HG03095 (cell line): ENCODE data around the gene IFITM10.
"Not testable (repeated sequence)": the region's sequence is repeated elsewhere in the genome, so short reads cannot be mapped to it uniquely, and the experiment has no call there.

Experiments
- ATAC-seq: cut with Tn5 transposase; IDR thresholded peaks from one replicate; pipeline ENCODE4 v1.9.1; 2021; ENCODE audit warnings: moderate library complexity; ENCODE audit not compliant: unreplicated experiment

IFITM10 gene

DNA sequence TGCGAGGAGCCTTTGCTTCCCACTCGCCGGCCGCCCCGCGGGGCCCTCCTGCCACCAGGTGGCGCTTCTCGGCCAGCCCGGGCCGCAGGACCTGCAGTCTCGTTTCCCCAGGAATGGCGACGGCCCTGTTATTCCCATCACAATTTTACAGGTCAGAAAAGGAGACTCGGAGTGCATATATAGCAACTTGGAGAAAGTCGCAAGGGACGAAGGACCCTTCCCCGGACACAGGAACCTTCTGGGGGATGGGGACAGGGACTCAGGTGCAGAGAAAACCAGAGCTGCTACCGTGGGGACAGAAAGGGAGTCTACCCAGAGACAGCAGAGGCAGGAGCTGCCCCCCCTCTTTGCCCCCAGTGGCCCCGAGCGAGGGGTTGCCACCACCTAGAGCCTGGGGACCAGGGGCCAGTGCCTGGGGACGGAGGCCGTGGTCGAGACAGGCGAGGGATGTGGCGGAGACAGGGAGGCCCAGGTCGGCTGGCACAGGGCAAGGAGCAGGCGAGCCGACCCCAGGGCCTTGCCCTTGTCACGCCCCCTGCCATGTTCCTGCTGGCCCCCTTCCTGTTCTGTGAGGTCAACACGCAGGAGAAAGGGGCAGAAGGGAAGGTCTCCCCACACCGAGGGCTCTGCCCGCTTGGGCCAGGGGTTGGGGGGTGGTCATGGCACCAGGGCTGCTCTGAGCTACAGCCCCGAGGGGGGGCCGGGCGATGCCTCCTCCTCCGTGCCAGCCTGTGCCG lies 56.9 kb downstream of the IFITM10 start:
- ATAC-seq, result no peak

DNA sequence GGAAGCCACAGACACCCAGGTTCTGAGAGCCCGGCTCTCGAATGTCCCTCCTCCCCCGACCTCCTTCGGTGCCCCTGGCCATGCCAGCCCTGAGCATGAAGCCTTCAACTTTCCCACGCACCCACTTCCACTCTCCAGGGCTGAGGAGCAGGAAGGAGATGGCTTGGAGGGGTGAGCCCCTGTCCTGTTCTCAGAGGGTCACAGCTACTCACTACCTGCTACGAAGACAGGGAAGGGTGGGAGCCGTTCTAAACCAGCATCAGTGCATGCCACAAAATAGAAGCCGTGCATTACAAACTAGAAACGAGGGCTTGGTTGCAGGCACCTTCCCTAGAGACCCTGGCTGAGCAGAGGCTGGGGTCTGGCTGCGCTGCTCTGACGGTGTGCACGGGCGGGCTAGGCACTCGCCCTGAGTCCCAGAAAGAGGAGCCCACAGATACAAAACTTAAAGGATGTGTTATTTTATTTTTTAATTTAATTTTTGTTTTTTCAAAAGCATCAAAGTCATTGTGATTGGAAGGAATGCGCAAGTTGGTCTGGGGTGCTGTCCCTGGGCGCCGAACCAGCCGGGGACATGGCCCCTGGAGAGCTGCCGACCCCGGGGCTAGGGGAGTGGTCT lies 57.6 kb downstream of the IFITM10 start:
- no peak for ATAC-seq

DNA sequence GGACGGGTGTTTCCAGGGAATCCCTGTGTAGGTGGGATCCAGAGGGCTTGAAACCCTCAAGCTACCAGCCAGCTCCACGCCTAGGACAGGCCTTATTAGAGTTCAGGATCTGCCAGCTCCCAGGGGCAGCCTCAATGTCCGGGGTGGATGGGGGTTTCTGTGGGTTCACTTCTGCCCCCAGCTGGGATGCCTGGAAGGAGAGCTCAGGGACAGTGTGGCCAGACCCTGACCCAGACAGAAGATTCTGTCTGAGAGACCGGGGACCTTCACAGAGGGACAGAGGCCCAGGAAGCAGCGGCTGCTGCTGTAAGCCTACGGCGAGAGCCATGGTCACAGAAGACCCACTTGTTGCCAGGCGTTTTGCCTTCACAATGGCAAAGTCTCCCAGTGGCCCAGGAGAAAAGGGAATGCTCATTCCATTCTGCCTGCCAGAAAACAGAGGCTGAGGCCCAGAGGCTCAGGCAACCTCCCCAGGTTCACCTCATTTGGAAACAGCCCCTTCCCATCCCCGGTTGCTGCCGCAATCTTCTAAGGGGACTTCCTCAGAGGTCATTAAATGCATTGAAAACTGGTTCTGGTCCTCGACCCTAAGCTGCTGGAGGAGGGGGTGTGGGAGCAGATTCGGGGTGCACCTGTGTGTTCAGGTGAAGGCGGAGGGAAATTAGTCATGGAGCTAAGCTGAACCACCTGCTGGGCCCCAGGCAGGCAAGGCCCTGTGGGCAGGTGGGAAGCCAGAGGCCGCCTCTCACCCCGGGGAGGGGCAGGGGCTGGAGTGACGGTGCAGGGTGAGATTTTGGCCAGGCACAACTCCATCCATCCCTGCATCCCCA lies 58.3 kb downstream of the IFITM10 start:
- no peak for ATAC-seq

DNA sequence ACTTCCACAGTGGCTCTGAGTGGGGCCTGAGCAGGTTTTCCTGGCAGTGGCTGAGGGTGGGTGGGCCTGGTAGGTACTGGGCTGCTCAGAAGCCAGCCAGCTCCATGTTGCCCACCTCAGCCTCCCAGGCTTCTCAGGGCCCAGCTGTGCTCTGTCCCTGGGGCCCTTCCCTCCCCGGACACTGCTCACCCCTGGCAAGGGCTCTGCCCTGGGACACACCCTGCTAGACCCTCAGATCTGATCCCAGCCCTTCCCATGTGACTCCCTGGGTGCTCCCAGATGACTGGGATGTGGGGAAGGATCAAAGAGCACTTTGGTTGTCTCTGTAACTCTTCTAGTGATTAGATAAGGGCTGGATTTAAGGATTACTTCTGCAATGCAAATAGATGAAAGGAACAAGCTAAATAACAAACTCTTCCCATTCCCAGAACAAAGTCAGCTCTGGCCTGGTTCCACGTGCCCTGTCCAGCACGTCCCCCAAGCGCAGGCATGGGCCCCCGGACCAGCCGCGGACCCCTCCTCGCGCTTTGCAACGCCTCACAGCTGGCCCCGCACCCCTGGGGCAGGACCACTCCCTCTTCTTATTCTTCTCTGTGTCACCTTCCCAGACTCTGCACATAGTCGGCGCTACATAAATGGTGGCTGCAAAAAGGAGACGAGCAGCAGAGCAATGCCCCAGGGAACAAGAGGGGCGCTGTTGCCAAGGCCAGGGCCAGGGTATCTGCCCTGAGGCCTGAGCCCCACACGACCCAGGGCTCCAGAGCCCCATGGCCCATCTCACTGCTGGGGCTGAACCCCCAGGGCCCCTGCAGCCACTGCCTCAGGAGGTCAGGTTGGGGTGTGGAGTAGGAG lies 59.1 kb downstream of the IFITM10 start:
- ATAC-seq, result no peak

DNA sequence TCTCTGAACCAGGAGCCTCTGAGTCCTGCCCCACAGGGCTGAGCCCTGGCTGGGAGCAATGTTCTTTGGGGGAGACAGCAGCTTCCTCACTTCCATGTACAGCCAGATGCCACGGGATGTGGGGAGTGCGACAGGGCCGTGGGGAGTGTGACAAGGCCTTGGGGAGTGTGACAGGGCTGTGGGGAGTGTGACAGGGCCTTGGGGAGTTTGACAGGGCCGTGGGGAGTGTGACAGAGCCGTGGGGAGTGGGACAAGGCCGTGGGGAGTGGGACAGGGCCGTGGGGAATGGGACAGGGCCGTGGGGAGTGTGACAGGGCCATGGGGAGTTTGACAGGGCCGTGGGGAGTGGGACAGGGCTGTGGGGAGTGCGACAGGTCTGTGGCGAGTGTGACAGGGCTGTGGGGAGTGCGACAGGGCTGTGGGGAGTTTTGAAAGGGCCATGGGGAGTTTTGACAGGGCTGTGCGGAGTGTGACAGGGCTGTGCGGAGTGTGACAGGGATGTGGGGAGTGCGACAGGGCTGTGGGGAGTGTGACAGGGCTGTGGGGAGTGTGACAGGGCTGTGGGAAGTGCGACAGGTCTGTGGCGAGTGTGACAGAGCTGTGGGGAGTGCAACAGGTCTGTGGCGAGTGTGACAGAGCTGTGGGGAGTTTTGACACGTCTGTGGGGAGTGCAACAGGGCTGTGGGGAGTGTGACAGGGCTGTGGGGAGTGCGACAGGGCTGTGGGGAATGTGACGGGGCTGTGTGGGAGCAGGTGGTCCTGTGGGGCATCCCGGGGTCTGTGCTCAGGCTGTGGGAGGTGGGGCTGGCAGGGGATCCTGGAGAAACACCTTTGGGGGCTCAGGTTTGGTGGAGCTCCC lies 60.0 kb downstream of the IFITM10 start:
- no peak for ATAC-seq

DNA sequence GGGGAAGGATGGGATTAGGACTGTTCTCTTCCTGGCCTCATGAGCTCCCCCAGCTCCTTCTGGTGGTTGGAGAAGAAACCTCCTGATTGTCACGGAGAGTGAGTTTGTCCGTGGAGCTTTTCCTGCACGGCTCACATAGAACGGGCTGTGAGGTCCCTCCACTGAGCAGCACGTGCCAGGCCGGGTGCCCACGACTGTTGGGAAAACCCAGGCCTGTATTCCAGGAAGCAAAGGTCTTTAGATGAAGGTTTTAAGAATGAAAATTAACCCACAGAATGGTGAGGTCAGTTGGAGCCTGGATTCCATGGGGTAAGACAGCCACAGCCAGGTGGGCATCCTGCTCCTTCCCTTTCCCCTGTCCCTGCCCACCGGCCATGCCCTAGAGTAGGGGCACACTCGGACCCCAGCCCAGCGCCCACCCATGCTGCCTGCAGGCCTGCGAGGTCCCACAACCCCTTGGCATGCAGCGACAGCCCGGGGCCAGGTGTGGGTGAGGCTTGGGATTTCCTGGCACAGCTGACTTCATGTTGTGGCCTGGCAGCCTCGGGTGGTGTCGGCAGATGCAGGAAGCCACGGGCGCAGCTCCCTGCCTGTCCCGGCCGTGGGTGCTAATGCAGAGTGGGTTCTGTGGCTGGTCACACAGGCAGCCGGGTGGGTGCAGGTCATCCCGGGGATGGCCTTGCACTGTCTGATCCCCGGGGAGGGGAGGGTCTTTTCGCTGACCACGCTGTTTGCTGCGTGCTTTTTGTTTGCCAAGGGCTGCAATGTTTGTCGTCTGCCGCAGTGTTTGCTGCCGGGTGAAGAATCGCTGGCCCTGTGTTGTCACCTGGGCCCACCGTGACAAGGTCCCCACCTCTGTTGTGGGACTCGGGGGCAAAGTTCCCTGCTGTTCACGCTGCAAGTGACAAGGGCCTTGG lies 60.9 kb downstream of the IFITM10 start:
- not testable (repeated sequence) for ATAC-seq

DNA sequence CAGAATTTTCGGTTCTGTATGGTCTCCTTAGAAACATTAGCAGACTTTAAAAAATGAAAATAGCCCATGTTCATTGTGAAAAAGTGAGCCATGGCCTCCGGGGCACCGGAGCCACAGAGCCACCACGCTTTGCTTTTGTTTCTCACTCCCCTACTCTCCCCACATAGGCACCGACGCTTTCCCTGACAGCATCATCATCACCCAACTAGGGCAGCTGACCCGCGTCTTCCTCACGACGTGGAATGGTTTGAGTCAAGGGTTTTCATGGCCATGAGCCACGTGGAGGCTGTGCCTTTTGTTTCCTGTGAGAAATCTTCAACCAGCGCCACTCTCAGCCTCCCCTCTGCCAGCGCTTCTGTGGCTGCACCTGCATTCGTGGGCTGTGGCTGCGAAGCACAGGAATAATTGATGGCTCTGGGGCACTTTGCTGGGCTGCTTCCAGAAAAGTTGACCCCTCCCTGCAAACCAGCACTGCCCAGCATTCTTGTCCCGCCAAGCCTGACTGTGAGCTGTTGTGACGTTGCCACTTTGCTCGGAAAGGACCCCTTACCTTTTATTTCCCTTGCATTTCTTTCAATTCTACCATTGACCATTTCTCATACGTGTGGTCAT lies 62.0 kb downstream of the IFITM10 start:
- ATAC-seq, result not testable (repeated sequence)

DNA sequence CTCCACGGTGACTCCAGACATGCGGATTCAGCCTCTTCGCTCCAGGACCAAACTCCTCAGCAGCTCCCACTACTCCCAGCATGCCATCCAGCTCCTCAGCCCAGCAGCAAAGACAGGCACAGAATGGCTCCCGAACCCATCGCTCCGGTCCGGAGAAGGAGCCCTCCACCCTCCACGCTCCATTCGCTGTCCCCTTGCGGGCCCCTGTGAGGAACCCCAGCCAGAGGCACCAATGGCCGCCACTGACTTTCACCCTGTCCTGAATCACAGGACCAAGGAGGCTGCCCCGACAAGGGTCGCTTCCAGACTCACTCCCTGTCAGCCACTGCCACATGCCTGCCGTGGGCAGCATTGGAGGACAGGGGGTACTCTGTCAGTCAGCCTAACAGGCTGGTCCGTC lies 64.2 kb downstream of the IFITM10 start:
- ATAC-seq, result not testable (repeated sequence)

DNA sequence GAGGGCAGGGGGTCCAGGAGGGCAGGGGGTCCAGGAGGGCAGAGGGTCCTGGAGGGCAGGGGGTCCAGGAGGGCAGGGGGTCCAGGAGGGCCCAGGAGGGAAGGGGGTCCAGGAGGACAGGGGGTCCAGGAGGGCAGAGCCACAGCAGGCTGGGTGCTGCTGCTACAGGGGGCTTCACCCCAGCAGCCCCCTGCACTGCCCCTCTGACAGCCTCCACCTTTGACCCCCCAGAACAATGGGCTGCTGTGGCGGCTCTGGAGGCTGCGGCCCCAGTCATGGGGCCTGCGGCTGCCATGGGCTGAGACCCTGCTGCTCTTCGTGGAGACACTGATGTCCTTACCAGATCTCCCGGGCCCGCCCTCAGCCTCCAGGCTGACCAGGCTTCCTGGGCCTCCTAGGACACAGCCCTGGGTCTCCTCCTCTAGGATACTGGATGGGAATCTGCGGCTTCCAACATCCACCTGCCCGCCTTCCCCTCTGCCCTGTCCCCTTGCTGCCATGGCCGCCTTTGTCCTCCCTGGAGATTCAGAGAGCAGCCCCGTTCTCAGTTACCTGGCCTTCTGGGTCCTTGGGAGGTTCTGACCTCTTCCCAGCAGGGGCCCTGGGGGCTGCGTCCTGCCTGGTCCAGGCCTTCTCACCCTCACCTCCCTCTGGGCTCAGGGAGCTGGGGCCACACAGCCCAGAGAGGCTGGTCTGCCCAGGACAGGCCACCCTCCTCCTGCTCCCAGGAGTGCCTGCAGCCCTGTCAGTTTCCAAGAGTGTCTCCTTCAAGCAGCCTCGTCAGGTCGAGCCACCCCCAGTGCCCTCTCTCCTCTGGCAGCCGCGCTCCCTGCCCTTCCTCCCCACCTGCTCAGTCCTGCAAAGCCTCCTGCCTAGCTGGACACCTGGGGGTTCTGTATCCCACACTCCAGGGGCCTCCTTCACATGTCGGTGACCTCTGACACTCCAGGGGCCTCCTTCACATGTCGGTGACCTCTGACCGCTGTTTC lies 65.2 kb downstream of the IFITM10 start:
- ATAC-seq, result not testable (repeated sequence)

DNA sequence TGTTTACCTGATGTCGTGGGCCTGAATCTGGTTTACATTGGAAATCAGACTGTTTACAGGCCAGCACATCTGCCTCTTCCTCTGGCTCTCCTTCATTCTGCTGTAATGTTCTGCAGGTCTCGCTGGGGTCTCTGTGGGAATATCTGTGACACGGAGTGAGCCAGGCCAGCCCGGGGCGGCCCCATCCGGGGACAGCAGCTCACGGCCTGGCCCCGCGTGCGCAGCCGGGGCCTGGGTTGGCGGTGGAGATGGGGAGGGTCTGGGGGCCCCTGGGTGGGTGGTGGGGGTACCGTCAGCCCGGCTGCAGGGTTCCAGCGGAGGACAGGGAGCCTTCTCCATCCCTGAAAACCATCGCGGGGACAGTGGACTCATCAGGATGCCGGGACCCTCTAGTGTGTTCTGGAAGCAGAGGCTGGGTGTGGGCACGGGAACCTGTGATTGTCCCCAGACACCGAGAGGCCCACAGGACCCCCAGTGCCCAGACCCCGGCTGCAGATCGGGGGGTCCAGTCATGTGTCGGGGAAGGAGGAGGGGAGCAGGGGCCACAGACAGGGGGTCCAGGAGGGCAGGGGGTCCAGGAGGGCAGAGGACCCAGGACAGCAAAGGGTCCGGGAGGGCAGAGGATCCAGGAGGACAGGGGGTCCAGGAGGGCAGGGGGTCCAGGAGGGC lies 66.4 kb downstream of the IFITM10 start:
- not testable (repeated sequence) for ATAC-seq

DNA sequence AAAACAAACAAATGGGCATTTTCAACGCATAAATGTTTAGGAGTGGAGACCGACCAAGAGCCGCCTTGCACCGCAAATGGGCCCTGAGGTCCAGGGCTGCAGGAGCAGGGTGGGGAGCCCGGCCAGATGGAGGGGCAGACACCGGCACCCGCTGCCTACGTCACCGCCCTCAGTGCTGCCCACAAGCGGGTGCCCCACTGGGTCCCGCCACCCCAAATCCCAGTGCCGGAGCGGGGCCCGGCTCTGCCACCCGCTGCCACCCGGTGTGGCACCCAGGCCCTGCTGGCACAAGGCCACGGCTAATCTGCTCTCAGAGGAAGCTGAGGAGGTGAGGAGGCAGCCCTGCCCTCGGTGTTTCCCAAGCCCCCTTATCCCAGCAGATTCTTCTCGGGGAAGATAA lies 67.2 kb downstream of the IFITM10 start:
- ATAC-seq, result not testable (repeated sequence)
